Melanocyte of skin (primary cell): ENCODE measurements around the gene ARID2. TPM values are rescaled to one million over a fixed set of nuclear protein-coding genes. Genes with fewer than 3 reads are reported as not detected.

Experiments used
- small RNA-seq, 2 donors: library from RNA; depleted of rRNA; stranded (forward); fragments of <200 nt; gene quantifications; one replicate each; pipeline ENCODE3, GENCODE V24; 2012
- total RNA-seq, 2 donors: library from RNA; depleted of rRNA; stranded (reverse); fragments of >200 nt; gene quantifications; 2 replicates each; pipeline ENCODE4 v1.2.3, GENCODE V29; 2012

Gene ARID2
- total RNA-seq = 10 to 100 TPM; 24.1 to 24.6 TPM

GRCh38 chr12:45729233-45730083, at the start of gene ARID2:
ARID2 (plus strand) TSS chr12:45729706; CDS start chr12:45729837, 131 bp downstream.

Small RNA genes within 50 kb of the gene (small RNA-seq; reads per million reads assigned to genes)
- 0 reads per million in 2 donors for gene RN7SL246P
